A549 (cell line): Measurements from ENCODE around the gene KRT76. TPM values are rescaled to one million over a fixed set of nuclear protein-coding genes. Genes with fewer than 3 reads are reported as not detected.

Source experiments
- ATAC-seq, 2 experiments: fragments of 200-7000 bp in 1 of 2; fragments of >200 bp in 1 of 2; cut with Nextera tagmentation in 1 of 2; cut with Tn5 transposase in 1 of 2; 3 replicates each; pipeline versions ENCODE4 v1.8.0 to v1.9.1; 2018 to 2020; ENCODE audit warnings: mild to moderate bottlenecking in 1 of 2, moderate library complexity in 1 of 2
- CTCF ChIA-PET: fragments of 300-600 bp; sonication (Branson Sonifier 250); formaldehyde crosslinking; extraction: SDS; loops from one replicate; lab custom pipeline; 2021; ENCODE audit warnings: antibody characterized with exemption, inconsistent platforms; lab: Yijun Ruan, JAX
- POLR2A ChIA-PET: fragments of 350-600 bp; formaldehyde crosslinking; extraction: SDS; loops from one replicate; lab custom pipeline; 2021; ENCODE audit warnings: antibody characterized with exemption, inconsistent platforms; lab: Yijun Ruan, JAX
- DNase-seq, 2 experiments: peaks; one replicate each; pipeline versions ENCODE4 v3.0.0 to v3.0.0-alpha.2; 2011 to 2016; ENCODE audit warnings: low read depth in 1 of 2, low spot score in 1 of 2
- FAIRE-seq: peaks from 2 replicates; lab custom pipeline; 2011; peaks lifted over from hg19 to GRCh38; lab: Jason Lieb, UNC
- H3K27ac ChIP-seq, 2 experiments: fragments of >200 bp; sonication (Bioruptor Twin); formaldehyde crosslinking; 3 replicates each; pipeline ENCODE4 v1.5.1; 2016 to 2017
- H3K4me1 ChIP-seq: fragments of >200 bp; sonication (Bioruptor Twin); formaldehyde crosslinking; 3 replicates; pipeline ENCODE4 v1.6.1; 2016
- H3K4me2 ChIP-seq: fragments of >200 bp; sonication (Bioruptor Twin); formaldehyde crosslinking; 3 replicates; pipeline ENCODE4 v1.6.1; 2016
- H3K4me3 ChIP-seq: fragments of >200 bp; sonication (Bioruptor Twin); formaldehyde crosslinking; 3 replicates; pipeline ENCODE4 v1.5.1; 2016
- H3K9me3 ChIP-seq: fragments of >200 bp; sonication (Bioruptor Twin); formaldehyde crosslinking; 3 replicates; pipeline ENCODE4 v1.6.1; 2016
- BHLHE40 ChIP-seq: IDR thresholded peaks from 2 replicates; pipeline ENCODE4 v1.6.1; 2012; ENCODE audit warnings: low read depth, low read length, inconsistent platforms
- CBX2 ChIP-seq: fragments of 200-600 bp; sonication (generic); IDR thresholded peaks from 2 replicates; pipeline ENCODE4 v1.6.1; 2016; ENCODE audit warnings: low read depth, mild to moderate bottlenecking, borderline replicate concordance
- CBX8 ChIP-seq: fragments of 200-600 bp; sonication (generic); IDR thresholded peaks from 2 replicates; pipeline ENCODE4 v1.6.1; 2016
- EHF ChIP-seq: fragments of 250-450 bp; sonication (Bioruptor Pico); IDR thresholded peaks from 2 replicates; pipeline ENCODE4 v1.5.0; 2020; ENCODE audit warnings: mild to moderate bottlenecking
- ELK1 ChIP-seq: fragments of 150-350 bp; IDR thresholded peaks from 2 replicates; pipeline ENCODE4 v1.6.1; 2014; ENCODE audit warnings: low read depth, mild to moderate bottlenecking, low read length
- ESRRA ChIP-seq: fragments of 150-350 bp; IDR thresholded peaks from 2 replicates; pipeline ENCODE4 v1.6.1; 2014; ENCODE audit warnings: mild to moderate bottlenecking, low read length, borderline replicate concordance
- FOSB ChIP-seq: fragments of 250-450 bp; sonication (Bioruptor Pico); IDR thresholded peaks from 2 replicates; pipeline ENCODE4 v1.5.0; 2020; ENCODE audit warnings: mild to moderate bottlenecking, moderate library complexity
- FOSL2 ChIP-seq, 2 experiments: fragments of 450-650 bp in 1 of 2; fragments of >200 bp in 1 of 2; sonication (Bioruptor Twin) in 1 of 2; formaldehyde crosslinking; IDR thresholded peaks; 2 replicates each; pipeline versions ENCODE4 v1.5.0 to v1.6.1; 2016 to 2020; ENCODE audit warnings: mild to moderate bottlenecking in 1 of 2, moderate library complexity in 1 of 2
- HDAC2 ChIP-seq: fragments of 200-600 bp; sonication (generic); IDR thresholded peaks from 2 replicates; pipeline ENCODE4 v1.6.1; 2016
- HOXA7 ChIP-seq: fragments of 250-450 bp; sonication (Bioruptor Pico); IDR thresholded peaks from 2 replicates; pipeline ENCODE4 v1.5.0; 2020; ENCODE audit warnings: mild to moderate bottlenecking, moderate library complexity
- HOXB13 ChIP-seq: fragments of 250-450 bp; sonication (Bioruptor Pico); IDR thresholded peaks from 2 replicates; pipeline ENCODE4 v1.5.0; 2020; ENCODE audit warnings: low read depth, mild to moderate bottlenecking, moderate library complexity
- HOXB5 ChIP-seq: fragments of 250-450 bp; sonication (Bioruptor Pico); IDR thresholded peaks from 2 replicates; pipeline ENCODE4 v1.5.0; 2020; ENCODE audit warnings: mild to moderate bottlenecking, moderate library complexity
- JUNB ChIP-seq: fragments of >200 bp; sonication (Bioruptor Twin); formaldehyde crosslinking; IDR thresholded peaks from 2 replicates; pipeline ENCODE4 v1.6.1; 2016
- KDM1A ChIP-seq: fragments of 200-600 bp; sonication (generic); IDR thresholded peaks from 2 replicates; pipeline ENCODE4 v1.6.1; 2016; ENCODE audit warnings: low read depth, mild to moderate bottlenecking
- KDM5A ChIP-seq: fragments of 200-600 bp; sonication (generic); IDR thresholded peaks from 2 replicates; pipeline ENCODE4 v1.6.1; 2016; ENCODE audit warnings: antibody characterized with exemption, mild to moderate bottlenecking
- RARB ChIP-seq: fragments of 250-450 bp; sonication (Bioruptor Pico); IDR thresholded peaks from 2 replicates; pipeline ENCODE4 v1.8.0; 2021; ENCODE audit warnings: mild to moderate bottlenecking, moderate library complexity
- REST ChIP-seq: fragments of 200-600 bp; sonication (generic); IDR thresholded peaks from 2 replicates; pipeline ENCODE4 v1.6.1; 2016; ENCODE audit warnings: antibody characterized with exemption, mild to moderate bottlenecking, moderate library complexity
- RFX5 ChIP-seq: fragments of 450-650 bp; IDR thresholded peaks from 2 replicates; pipeline ENCODE4 v1.7.1; 2014; ENCODE audit warnings: antibody characterized with exemption, mild to moderate bottlenecking, moderate library complexity
- RNF2 ChIP-seq: fragments of 200-600 bp; sonication (generic); IDR thresholded peaks from 2 replicates; pipeline ENCODE4 v1.6.1; 2016; ENCODE audit warnings: low read depth, mild to moderate bottlenecking, antibody characterized with exemption, moderate library complexity, borderline replicate concordance
- SREBF2 ChIP-seq: fragments of 450-650 bp; IDR thresholded peaks from 2 replicates; pipeline ENCODE4 v1.6.1; 2014; ENCODE audit warnings: mild to moderate bottlenecking, moderate library complexity
- TP53 ChIP-seq: fragments of 250-450 bp; sonication (Bioruptor Pico); IDR thresholded peaks from 2 replicates; pipeline ENCODE4 v1.5.0; 2021; ENCODE audit warnings: mild to moderate bottlenecking, moderate library complexity
- USF2 ChIP-seq: fragments of 450-650 bp; IDR thresholded peaks from 2 replicates; pipeline ENCODE4 v1.6.1; 2014; ENCODE audit warnings: antibody characterized with exemption
- ZFP36 ChIP-seq: fragments of 450-650 bp; IDR thresholded peaks from 2 replicates; pipeline ENCODE4 v1.6.1; 2014; ENCODE audit warnings: borderline replicate concordance; ENCODE audit not compliant: partially characterized antibody
- ZNF302 ChIP-seq: fragments of 250-450 bp; sonication (Bioruptor Pico); IDR thresholded peaks from 2 replicates; pipeline ENCODE4 v1.9.0; 2021; ENCODE audit warnings: inconsistent platforms, mild to moderate bottlenecking, moderate library complexity
- WGBS: methylation state at CpG from one replicate; pipeline ENCODE4 v1.1.6; 2017; ENCODE audit errors: missing lambda C conversion rate; 5-methylcytosine and 5-hydroxymethylcytosine counted together
- polyA plus RNA-seq, 4 experiments: library from polyadenylated mRNA; depleted of rRNA in 3 of 4; stranded (reverse); fragments of >200 nt; fragmentation: RNase III in 1 of 4; extraction: RNeasy Plus Mini Kit Qiagen cat#74134 plus additional on column Dnase treatment in 1 of 4; gene quantifications; 2 replicates in 3 of 4; 3 replicates in 1 of 4; pipeline ENCODE4 v1.2.3, GENCODE V29; 2011 to 2017
- TF ChIP-seq, protein P1 (sequence below): IDR thresholded peaks from 2 replicates; pipeline ENCODE4 v1.6.1; 2012
- TF ChIP-seq, protein P2 (sequence below): IDR thresholded peaks from 2 replicates; pipeline ENCODE4 v1.6.1; 2012

Gene KRT76
- polyA plus RNA-seq, 2 of the 4 experiments (the other 2 are of a cell fraction), result not detected

DNA sequence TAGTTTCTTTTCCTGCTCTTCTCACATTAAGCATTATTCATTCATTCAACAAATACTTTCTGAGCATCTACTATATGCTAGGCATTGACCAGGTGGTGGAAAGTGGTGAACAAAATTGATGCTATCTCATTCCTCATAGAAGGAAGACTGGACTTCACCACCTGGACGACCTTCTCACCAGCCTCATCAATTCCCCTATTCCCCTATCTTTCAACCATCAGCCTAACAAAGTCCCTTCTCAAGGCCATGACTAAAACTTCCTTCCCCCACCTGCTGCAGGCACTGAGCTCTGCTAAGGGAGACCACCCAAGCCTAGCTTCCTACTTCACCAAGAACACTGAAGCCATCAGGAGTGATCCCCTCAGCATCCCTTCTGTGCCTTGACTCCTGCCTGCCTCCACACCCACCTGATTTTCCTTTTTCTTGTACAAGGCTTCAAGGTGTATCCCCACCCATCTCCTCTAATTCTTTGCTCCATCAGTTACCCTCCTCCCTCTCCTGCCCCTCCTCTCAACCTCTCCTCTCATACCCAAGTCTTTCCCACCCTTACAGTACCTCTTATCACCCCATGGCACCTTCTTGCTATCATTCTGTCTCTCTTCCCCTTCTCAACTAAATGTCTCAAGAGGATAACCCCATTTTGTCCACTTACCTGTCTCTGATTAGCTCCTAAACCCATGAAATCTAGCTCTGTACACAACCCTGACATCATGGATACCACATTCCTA is 19.5 kb downstream of the KRT76 start:
- Histone ChIP-seq H3K4me1 (no peaks in the 10 kb centered on the region), H3K9me3 (no peaks in the 10 kb centered on the region), H3K4me3 (no peak overlapping the region), H3K4me2 (no peak overlapping the region), H3K27ac (no peak overlapping the region)
- WGBS, result 0% methylated on average over 1 of the region's 1 CpG
- ChIA-PET POLR2A (no interaction called here), CTCF (interaction anchor here (1.0 to 1.3 kb wide), 3 partner anchors 11 to 366 kb away, joined by 3 to 4 read pairs (median 3); no protein-coding TSS in a partner anchor)
- TF ChIP-seq USF2 (no peak), TP53 (no peak), JUNB (no peak), BHLHE40 (no peak), KDM1A (no peak), FOSB (no peak), CBX2 (no peak), ZNF302 (no peak), SREBF2 (no peak), RARB (CRISPR knock-in tag) (no peak)
- ATAC-seq, result no peak
- DNase-seq, result no peak
- FAIRE-seq, result no peak

GRCh38 chr12:52756281-52756960 is 20.7 kb downstream of the KRT76 start:
- no peak overlapping the region for H3K4me3 ChIP-seq
- H3K4me2 ChIP-seq, result no peak overlapping the region
- DNase-seq (no peak), FAIRE-seq (no peak), ATAC-seq (no peak)
- no peaks in the 10 kb centered on the region for H3K9me3 ChIP-seq
- H3K4me1 ChIP-seq, result no peaks in the 10 kb centered on the region
- ChIA-PET POLR2A (no interaction called here), CTCF (interaction anchor here (1.3 to 1.5 kb wide), 2 partner anchors 10 to 173 kb away, joined by 5 read pairs; no protein-coding TSS in a partner anchor)
- no peak overlapping the region for H3K27ac ChIP-seq
- TF ChIP-seq ZFP36 (no peak), HOXA7 (CRISPR knock-in tag) (no peak), CBX8 (no peak), USF2 (no peak), SREBF2 (no peak), FOSL2 (IDR thresholded peaks at IDR 0.05) (no peak), FOSL2 (CRISPR knock-in tag; IDR thresholded peaks at IDR 0.05) (no peak), ESRRA (no peak), HOXB5 (CRISPR knock-in tag) (no peak), RNF2 (no peak), HOXB13 (CRISPR knock-in tag) (no peak)
- TF ChIP-seq, protein P1, sequence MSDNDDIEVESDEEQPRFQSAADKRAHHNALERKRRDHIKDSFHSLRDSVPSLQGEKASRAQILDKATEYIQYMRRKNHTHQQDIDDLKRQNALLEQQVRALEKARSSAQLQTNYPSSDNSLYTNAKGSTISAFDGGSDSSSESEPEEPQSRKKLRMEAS, result no peak
- WGBS, result 57% methylated on average over 8 of the region's 8 CpGs

DNA sequence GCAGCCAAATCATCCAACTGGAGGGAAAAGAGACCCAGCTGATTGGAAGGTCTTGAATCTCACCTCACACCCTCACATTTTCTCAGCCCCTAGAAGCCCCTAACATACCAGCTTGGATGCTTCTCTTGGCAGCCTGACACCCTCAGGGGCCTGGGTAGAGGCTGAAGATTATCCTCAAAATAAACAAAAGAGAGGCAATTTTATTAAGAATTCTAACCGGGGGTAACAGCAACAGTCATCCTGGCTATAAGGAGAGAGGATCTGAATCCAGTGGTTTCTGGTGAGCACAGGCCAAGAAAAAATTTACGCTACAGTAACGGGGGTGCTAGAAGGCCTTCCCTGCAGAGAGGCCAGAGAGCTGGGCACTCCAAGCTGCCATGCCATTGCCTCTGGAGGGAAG is 21.6 kb downstream of the KRT76 start:
- no peak for ATAC-seq
- no peaks in the 10 kb centered on the region for H3K9me3 ChIP-seq
- 62% methylated on average over 3 of the region's 3 CpGs for WGBS
- H3K27ac ChIP-seq, result no peak overlapping the region
- no peak overlapping the region for H3K4me2 ChIP-seq
- ChIA-PET CTCF (interaction anchor here (1.3 to 1.5 kb wide), 2 partner anchors 9 to 173 kb away, joined by 5 read pairs; no protein-coding TSS in a partner anchor), POLR2A (no interaction called here)
- DNase-seq, result no peak
- H3K4me1 ChIP-seq, result no peaks in the 10 kb centered on the region
- no peak for TF ChIP-seq EHF (CRISPR knock-in tag)
- TF ChIP-seq, protein P2, sequence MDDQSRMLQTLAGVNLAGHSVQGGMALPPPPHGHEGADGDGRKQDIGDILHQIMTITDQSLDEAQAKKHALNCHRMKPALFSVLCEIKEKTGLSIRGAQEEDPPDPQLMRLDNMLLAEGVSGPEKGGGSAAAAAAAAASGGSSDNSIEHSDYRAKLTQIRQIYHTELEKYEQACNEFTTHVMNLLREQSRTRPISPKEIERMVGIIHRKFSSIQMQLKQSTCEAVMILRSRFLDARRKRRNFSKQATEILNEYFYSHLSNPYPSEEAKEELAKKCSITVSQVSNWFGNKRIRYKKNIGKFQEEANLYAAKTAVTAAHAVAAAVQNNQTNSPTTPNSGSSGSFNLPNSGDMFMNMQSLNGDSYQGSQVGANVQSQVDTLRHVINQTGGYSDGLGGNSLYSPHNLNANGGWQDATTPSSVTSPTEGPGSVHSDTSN, result no peak
- no peak for TF ChIP-seq HDAC2
- TF ChIP-seq ELK1, result no peak
- no peak for TF ChIP-seq RFX5
- TF ChIP-seq REST, result no peak
- TF ChIP-seq TP53, result no peak
- TF ChIP-seq KDM5A, result no peak
- FAIRE-seq, result no peak
- H3K4me3 ChIP-seq, result no peak overlapping the region
